ENCODE data around the gene GPR32. TPM values are rescaled to one million over a fixed set of nuclear protein-coding genes. Genes with fewer than 3 reads are reported as not detected.

The GPR32 gene
- total and polyA plus RNA-seq, 2 of the 8 experiments (the other 6 are each of a cell fraction or from before 2014, with no cell fraction given), result not detected

- H3K4ac ChIP-seq (replicated peaks; ENCODE audit: insufficient read length, low read depth, low read length), result no peak overlapping the region
- H3K9me3 ChIP-seq (ENCODE audit: insufficient read depth in 2 of 2, low read depth in 1 of 2, low read length in 1 of 2), result no peaks in the 10 kb centered on the region
- TF ChIP-seq USF2 (IDR thresholded peaks at IDR 0.05; ENCODE audit: low read length) (no peak), GTF2F1 (IDR thresholded peaks at IDR 0.05; ENCODE audit: borderline replicate concordance, low read depth, low read length) (no peak), CHD1 (IDR thresholded peaks at IDR 0.05; ENCODE audit: low read depth, low read length) (no peak), ZNF274 (IDR thresholded peaks at IDR 0.05; ENCODE audit: borderline replicate concordance, extremely low read depth, low read length) (no peak), SIX5 (IDR thresholded peaks at IDR 0.05; ENCODE audit: low read depth, low read length) (no peak), BACH1 (IDR thresholded peaks at IDR 0.05; ENCODE audit: low read length) (no peak)
- ChIA-PET CTCF (ENCODE audit: partially characterized antibody) (interaction anchor here (0.7 to 1.6 kb wide), 2 partner anchors 23 to 29 kb away, joined by 3 read pairs; no protein-coding TSS in a partner anchor), POLR2A (ENCODE audit: partially characterized antibody) (interaction anchor here (14.4 kb wide), 1 partner anchor 17 kb away, joined by 275 read pairs; no protein-coding TSS in a partner anchor)
- peaks cover 21% of the 10 kb centered on the region for H3K23me2 ChIP-seq (ENCODE audit: low read depth, low read length)
- no peaks in the 10 kb centered on the region for H3K79me2 ChIP-seq (ENCODE audit: control insufficient read depth in 1 of 2, insufficient read depth in 2 of 2, low read length in 2 of 2)
- no peak overlapping the region for H2BK5ac ChIP-seq (ENCODE audit: low read depth, low read length)
- no peak overlapping the region for H2BK120ac ChIP-seq (replicated peaks; ENCODE audit: low read depth, low read length)
- no peaks in the 10 kb centered on the region for H3K79me1 ChIP-seq (ENCODE audit: low read depth, low read length)
- H2AFZ ChIP-seq (ENCODE audit: low read length), result no peak overlapping the region
- H2BK12ac ChIP-seq (ENCODE audit: low read depth, low read length), result no peak overlapping the region
- DNase-seq (ENCODE audit: low read depth in 1 of 2, low spot score in 2 of 2), result no peak
- H4K91ac ChIP-seq (replicated peaks; ENCODE audit: insufficient read length, low read length), result no peak overlapping the region
- no peak overlapping the region for H3K4me3 ChIP-seq (ENCODE audit: extremely low read depth in 1 of 4, insufficient read depth in 2 of 4, low read depth in 3 of 4, low read length in 4 of 4)
- peaks cover 7 to 14% (median 13%) of the 10 kb centered on the region in 4 experiments for H3K27me3 ChIP-seq (replicated peaks in 1 of 4; ENCODE audit: control insufficient read depth in 3 of 4, extremely low read depth in 1 of 4, insufficient read depth in 3 of 4, low read length in 3 of 4)
- H3K36me3 ChIP-seq (ENCODE audit: control insufficient read depth in 2 of 4, insufficient read depth in 4 of 4, low read length in 3 of 4), result no peaks in the 10 kb centered on the region
- peaks cover 0 to 2% of the 10 kb centered on the region in 2 experiments for H4K20me1 ChIP-seq (replicated peaks in 1 of 2; ENCODE audit: control insufficient read depth in 1 of 2, insufficient read depth in 2 of 2, low read length in 2 of 2)
- no peak overlapping the region for H3K9ac ChIP-seq (replicated peaks in 1 of 4; ENCODE audit: extremely low read depth in 1 of 4, low read depth in 3 of 4, low read length in 3 of 4)
- no peak overlapping the region for H4K8ac ChIP-seq (ENCODE audit: extremely low read depth, insufficient read depth, low read length)
- H3K4me2 ChIP-seq (ENCODE audit: insufficient read depth in 1 of 2, low read depth in 2 of 2, low read length in 2 of 2), result no peak overlapping the region
- no peak overlapping the region for H3K56ac ChIP-seq (replicated peaks; ENCODE audit: insufficient read length, low read depth, low read length)
- H4K5ac ChIP-seq (ENCODE audit: insufficient read length, low read depth, low read length), result no peak overlapping the region
- no peak overlapping the region for H3K14ac ChIP-seq (ENCODE audit: insufficient read length)
- no peak overlapping the region for H3K27ac ChIP-seq (ENCODE audit: low read depth, low read length)
- H2BK15ac ChIP-seq (ENCODE audit: low read length), result no peak overlapping the region
- no peak overlapping the region for H2AK5ac ChIP-seq (ENCODE audit: low read depth, low read length)
- WGBS, 2 experiments (ENCODE audit: extremely low coverage in 1 of 2, insufficient coverage in 1 of 2, insufficient read length in 1 of 2, insufficient replicate concordance in 2 of 2, low coverage in 1 of 2, low lambda C conversion rate in 2 of 2, missing lambda C conversion rate in 1 of 2), result 89% methylated on average over 5 of the region's 5 CpGs; no CpG with 5 or more reads in 1 of the 2 experiments
- no peak overlapping the region for H3K18ac ChIP-seq (ENCODE audit: extremely low read depth, low read length)
- H3K4me1 ChIP-seq (replicated peaks in 1 of 4; ENCODE audit: control insufficient read depth in 3 of 4, insufficient read depth in 4 of 4, low read length in 3 of 4), result peaks cover 5 to 16% (median 11%) of the 10 kb centered on the region in 4 experiments
- H2BK20ac ChIP-seq (ENCODE audit: low read length), result no peak overlapping the region
- no peak for FAIRE-seq
- no peak overlapping the region for H3K23ac ChIP-seq (ENCODE audit: insufficient read length)
These were observed 44.6 kb downstream of the GPR32 start for GRCh38 chr19:50814883-50815282.
